Measurements from ENCODE around the gene RTL5. TPM values are rescaled to one million over a fixed set of nuclear protein-coding genes. Genes with fewer than 3 reads are reported as not detected.

The RTL5 gene
- total and polyA plus RNA-seq, 10 of the 15 experiments (the other 5 are each of a cell fraction or from before 2014, with no cell fraction given) = under 0.01 to 0.10 (median 0.03) TPM; not detected in 5

DNA sequence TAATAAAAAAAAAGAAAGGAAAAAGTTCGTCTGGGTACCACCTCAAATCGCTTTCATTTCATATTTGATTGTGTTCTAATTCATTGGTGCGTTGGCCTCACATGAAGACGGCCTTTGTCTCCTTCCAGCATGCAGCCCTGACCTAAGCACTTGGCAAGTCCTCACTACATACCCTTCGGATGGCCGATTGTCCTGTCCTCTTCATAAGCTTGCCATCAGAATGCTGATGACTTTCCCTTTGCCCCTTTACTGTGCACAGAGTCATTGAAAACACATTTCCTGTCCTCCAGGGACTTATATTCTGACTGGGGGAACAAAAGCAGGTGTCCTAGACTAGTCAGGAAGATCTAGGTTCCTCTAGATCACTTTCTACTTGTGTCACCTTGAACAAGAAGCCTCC lies 43.0 kb downstream of the RTL5 start (continued):
- TF ChIP-seq, protein P1, sequence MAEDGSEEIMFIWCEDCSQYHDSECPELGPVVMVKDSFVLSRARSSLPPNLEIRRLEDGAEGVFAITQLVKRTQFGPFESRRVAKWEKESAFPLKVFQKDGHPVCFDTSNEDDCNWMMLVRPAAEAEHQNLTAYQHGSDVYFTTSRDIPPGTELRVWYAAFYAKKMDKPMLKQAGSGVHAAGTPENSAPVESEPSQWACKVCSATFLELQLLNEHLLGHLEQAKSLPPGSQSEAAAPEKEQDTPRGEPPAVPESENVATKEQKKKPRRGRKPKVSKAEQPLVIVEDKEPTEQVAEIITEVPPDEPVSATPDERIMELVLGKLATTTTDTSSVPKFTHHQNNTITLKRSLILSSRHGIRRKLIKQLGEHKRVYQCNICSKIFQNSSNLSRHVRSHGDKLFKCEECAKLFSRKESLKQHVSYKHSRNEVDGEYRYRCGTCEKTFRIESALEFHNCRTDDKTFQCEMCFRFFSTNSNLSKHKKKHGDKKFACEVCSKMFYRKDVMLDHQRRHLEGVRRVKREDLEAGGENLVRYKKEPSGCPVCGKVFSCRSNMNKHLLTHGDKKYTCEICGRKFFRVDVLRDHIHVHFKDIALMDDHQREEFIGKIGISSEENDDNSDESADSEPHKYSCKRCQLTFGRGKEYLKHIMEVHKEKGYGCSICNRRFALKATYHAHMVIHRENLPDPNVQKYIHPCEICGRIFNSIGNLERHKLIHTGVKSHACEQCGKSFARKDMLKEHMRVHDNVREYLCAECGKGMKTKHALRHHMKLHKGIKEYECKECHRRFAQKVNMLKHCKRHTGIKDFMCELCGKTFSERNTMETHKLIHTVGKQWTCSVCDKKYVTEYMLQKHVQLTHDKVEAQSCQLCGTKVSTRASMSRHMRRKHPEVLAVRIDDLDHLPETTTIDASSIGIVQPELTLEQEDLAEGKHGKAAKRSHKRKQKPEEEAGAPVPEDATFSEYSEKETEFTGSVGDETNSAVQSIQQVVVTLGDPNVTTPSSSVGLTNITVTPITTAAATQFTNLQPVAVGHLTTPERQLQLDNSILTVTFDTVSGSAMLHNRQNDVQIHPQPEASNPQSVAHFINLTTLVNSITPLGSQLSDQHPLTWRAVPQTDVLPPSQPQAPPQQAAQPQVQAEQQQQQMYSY (CRISPR knock-in tag; IDR thresholded peaks at IDR 0.05) = no peak
- TF ChIP-seq NFYB (IDR thresholded peaks at IDR 0.05; ENCODE audit: insufficient read depth, low read depth, low read length) (no peak), MYC (IDR thresholded peaks at IDR 0.05; ENCODE audit: insufficient read depth, insufficient read length, insufficient replicate concordance, low read length, severe bottlenecking) (no peak), ZNF384 (IDR thresholded peaks at IDR 0.05; ENCODE audit: borderline replicate concordance, low read depth, low read length) (no peak)
- TF ChIP-seq, protein P2, sequence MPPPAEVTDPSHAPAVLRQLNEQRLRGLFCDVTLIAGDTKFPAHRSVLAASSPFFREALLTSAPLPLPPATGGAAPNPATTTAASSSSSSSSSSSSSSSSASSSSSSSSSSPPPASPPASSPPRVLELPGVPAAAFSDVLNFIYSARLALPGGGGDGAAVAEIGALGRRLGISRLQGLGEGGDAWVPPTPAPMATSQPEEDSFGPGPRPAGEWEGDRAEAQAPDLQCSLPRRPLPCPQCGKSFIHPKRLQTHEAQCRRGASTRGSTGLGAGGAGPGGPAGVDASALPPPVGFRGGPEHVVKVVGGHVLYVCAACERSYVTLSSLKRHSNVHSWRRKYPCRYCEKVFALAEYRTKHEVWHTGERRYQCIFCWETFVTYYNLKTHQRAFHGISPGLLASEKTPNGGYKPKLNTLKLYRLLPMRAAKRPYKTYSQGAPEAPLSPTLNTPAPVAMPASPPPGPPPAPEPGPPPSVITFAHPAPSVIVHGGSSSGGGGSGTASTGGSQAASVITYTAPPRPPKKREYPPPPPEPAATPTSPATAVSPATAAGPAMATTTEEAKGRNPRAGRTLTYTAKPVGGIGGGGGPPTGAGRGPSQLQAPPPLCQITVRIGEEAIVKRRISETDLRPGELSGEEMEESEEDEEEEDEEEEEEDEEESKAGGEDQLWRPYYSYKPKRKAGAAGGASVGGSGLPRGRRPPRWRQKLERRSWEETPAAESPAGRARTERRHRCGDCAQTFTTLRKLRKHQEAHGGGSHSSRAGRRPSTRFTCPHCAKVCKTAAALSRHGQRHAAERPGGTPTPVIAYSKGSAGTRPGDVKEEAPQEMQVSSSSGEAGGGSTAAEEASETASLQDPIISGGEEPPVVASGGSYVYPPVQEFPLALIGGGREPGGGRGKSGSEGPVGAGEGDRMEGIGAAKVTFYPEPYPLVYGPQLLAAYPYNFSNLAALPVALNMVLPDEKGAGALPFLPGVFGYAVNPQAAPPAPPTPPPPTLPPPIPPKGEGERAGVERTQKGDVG (CRISPR knock-in tag; IDR thresholded peaks at IDR 0.05) = no peak

Data from GM12878 (cell line).